Measurements from ENCODE around the gene GPAM. TPM values are rescaled to one million over a fixed set of nuclear protein-coding genes. Genes with fewer than 3 reads are reported as not detected.

Gene GPAM
- total RNA-seq, 4 donors from 2014 or later: 2.4 to 4.4 (median 4.1) TPM

GRCh38 chr10:112225771-112226438 lies 42.3 kb upstream of the GPAM start:
- H3K9me3 ChIP-seq: no peaks in the 10 kb centered on the region
- no peak for TF ChIP-seq POLR2A (IDR thresholded peaks at IDR 0.05)
- TF ChIP-seq CTCF (IDR thresholded peaks at IDR 0.05): no peak
- no peak for DNase-seq
- H3K4me1 ChIP-seq: no peaks in the 10 kb centered on the region
- no peak overlapping the region for H3K4me3 ChIP-seq
- no peak overlapping the region for H3K27ac ChIP-seq
- intact Hi-C loops (cut with DNase I): no loop called here
- 52 to 90% methylated on average over 2 to 4 of the region's 4 CpGs for WGBS, 2 donors
- no peaks in the 10 kb centered on the region for H3K36me3 ChIP-seq
- peaks cover 0 to 3% (median 0%) of the 10 kb centered on the region in 4 donors for H3K27me3 ChIP-seq

- H3K4me1 ChIP-seq: no peaks in the 10 kb centered on the region
- H3K27me3 ChIP-seq: peaks cover 0 to 3% (median 0%) of the 10 kb centered on the region in 4 donors
- DNase-seq: no peak
- H3K36me3 ChIP-seq: no peaks in the 10 kb centered on the region
- no peak overlapping the region for H3K27ac ChIP-seq
- H3K4me3 ChIP-seq: no peak overlapping the region
- intact Hi-C loops (cut with DNase I): no loop called here
- 60 to 63% methylated on average over 1 of the region's 3 CpGs for WGBS, 2 donors
- H3K9me3 ChIP-seq: peaks cover 0 to 7% (median 0%) of the 10 kb centered on the region in 3 donors
- no peak for TF ChIP-seq POLR2A (IDR thresholded peaks at IDR 0.05)
- no peak for TF ChIP-seq CTCF (IDR thresholded peaks at IDR 0.05)
Measured at GRCh38 chr10:112224933-112225529, 41.5 kb upstream of the GPAM start.

GRCh38 chr10:112223725-112224124 lies 40.2 kb upstream of the GPAM start:
- intact Hi-C loops (cut with DNase I): no loop called here
- Histone ChIP-seq H3K4me3 (no peak overlapping the region), H3K27me3 (peaks cover 0 to 3% (median 0%) of the 10 kb centered on the region in 4 donors), H3K27ac (no peak overlapping the region), H3K9me3 (peaks cover 0 to 10% (median 0%) of the 10 kb centered on the region in 3 donors), H3K36me3 (no peaks in the 10 kb centered on the region), H3K4me1 (no peaks in the 10 kb centered on the region)
- no peak for DNase-seq
- WGBS, 2 donors: 45 to 59% methylated on average over 2 of the region's 2 CpGs
- TF ChIP-seq POLR2A (IDR thresholded peaks at IDR 0.05) (no peak), CTCF (IDR thresholded peaks at IDR 0.05) (no peak)

GRCh38 chr10:112222799-112223198 lies 39.2 kb upstream of the GPAM start:
- peaks cover 0 to 10% (median 0%) of the 10 kb centered on the region in 3 donors for H3K9me3 ChIP-seq
- H3K4me3 ChIP-seq: no peak overlapping the region
- TF ChIP-seq CTCF (IDR thresholded peaks at IDR 0.05) (no peak), POLR2A (IDR thresholded peaks at IDR 0.05) (no peak)
- WGBS, 2 donors: 69 to 72% methylated on average over 2 of the region's 2 CpGs
- intact Hi-C loops (cut with DNase I): no loop called here
- no peaks in the 10 kb centered on the region for H3K36me3 ChIP-seq
- H3K4me1 ChIP-seq: no peaks in the 10 kb centered on the region
- H3K27me3 ChIP-seq: peaks cover 0 to 3% (median 0%) of the 10 kb centered on the region in 4 donors
- no peak overlapping the region for H3K27ac ChIP-seq
- no peak for DNase-seq

- H3K36me3 ChIP-seq: no peaks in the 10 kb centered on the region
- peaks cover 0 to 10% (median 0%) of the 10 kb centered on the region in 3 donors for H3K9me3 ChIP-seq
- DNase-seq: no peak
- H3K27ac ChIP-seq: no peak overlapping the region
- TF ChIP-seq POLR2A (IDR thresholded peaks at IDR 0.05): no peak
- TF ChIP-seq CTCF (IDR thresholded peaks at IDR 0.05): no peak
- peaks cover 0 to 3% (median 0%) of the 10 kb centered on the region in 4 donors for H3K27me3 ChIP-seq
- 82 to 83% methylated on average over 3 of the region's 3 CpGs for WGBS, 2 donors
- no peaks in the 10 kb centered on the region for H3K4me1 ChIP-seq
- intact Hi-C loops (cut with DNase I): no loop called here
- no peak overlapping the region for H3K4me3 ChIP-seq
Measured at GRCh38 chr10:112221545-112221944, 38.0 kb upstream of the GPAM start.

All from esophagus squamous epithelium (tissue), 5 donors.